Thymus (tissue), 11 donors: ENCODE results near the gene PGP. TPM values are rescaled to one million over a fixed set of nuclear protein-coding genes. Genes with fewer than 3 reads are reported as not detected.
"Not testable (repeated sequence)": the region's sequence is repeated elsewhere in the genome, so short reads cannot be mapped to it uniquely, and the experiment has no call there.

ENCODE experiments used
- DNase-seq, 9 donors: peaks; one replicate each; pipeline ENCODE4 v3.0.0-alpha.2; 2013; ENCODE audit warnings: low spot score in 9 of 9, low read depth in 6 of 9, missing footprints in 1 of 9
- H3K27ac ChIP-seq, 2 donors: one replicate each; pipeline ENCODE4 v1.5.1; 2013; ENCODE audit warnings: control low read depth in 1 of 2, low read depth in 1 of 2, low read length in 1 of 2, mild to moderate bottlenecking in 1 of 2, moderate library complexity in 1 of 2
- H3K27me3 ChIP-seq, 2 donors: one replicate each; pipeline ENCODE4 v1.5.1; 2013; ENCODE audit warnings: low read length in 1 of 2; ENCODE audit not compliant: control insufficient read depth in 2 of 2, insufficient read depth in 1 of 2
- H3K36me3 ChIP-seq, 2 donors: one replicate each; pipeline ENCODE4 v1.5.1; 2013; ENCODE audit warnings: low read length in 1 of 2, mild to moderate bottlenecking in 1 of 2, moderate library complexity in 1 of 2; ENCODE audit not compliant: control insufficient read depth in 2 of 2, insufficient read depth in 2 of 2
- H3K4me1 ChIP-seq, 2 donors: one replicate each; pipeline ENCODE4 v1.5.1; 2013; ENCODE audit warnings: low read length in 2 of 2; ENCODE audit not compliant: control insufficient read depth in 2 of 2, insufficient read depth in 2 of 2
- H3K4me3 ChIP-seq, 2 donors: one replicate each; pipeline ENCODE4 v1.5.1; 2013; ENCODE audit warnings: low read length in 2 of 2, control low read depth in 1 of 2, mild to moderate bottlenecking in 1 of 2
- H3K9me3 ChIP-seq, 2 donors: one replicate each; pipeline ENCODE4 v1.5.1; 2013; ENCODE audit warnings: low read length in 1 of 2, mild to moderate bottlenecking in 1 of 2; ENCODE audit not compliant: control insufficient read depth in 2 of 2, insufficient read depth in 1 of 2
- WGBS: extraction: QIAGEN DNeasy Blood & Tissue Kit; methylation state at CpG from one replicate; pipeline ENCODE4 v1.1.7; 2013; 5-methylcytosine and 5-hydroxymethylcytosine counted together
- polyA plus RNA-seq: library from polyadenylated mRNA; stranded (reverse); fragments of 200-250 nt; gene quantifications from one replicate; pipeline ENCODE4 v1.2.3, GENCODE V29; 2013
- total RNA-seq: library from RNA; stranded (reverse); fragments of 120-200 nt; gene quantifications from one replicate; pipeline ENCODE4 v1.2.4, GENCODE V29; 2013
- donor health status: healthy.

Gene PGP
- total and polyA plus RNA-seq, 2 donors = 12.4 to 12.9 TPM

DNA sequence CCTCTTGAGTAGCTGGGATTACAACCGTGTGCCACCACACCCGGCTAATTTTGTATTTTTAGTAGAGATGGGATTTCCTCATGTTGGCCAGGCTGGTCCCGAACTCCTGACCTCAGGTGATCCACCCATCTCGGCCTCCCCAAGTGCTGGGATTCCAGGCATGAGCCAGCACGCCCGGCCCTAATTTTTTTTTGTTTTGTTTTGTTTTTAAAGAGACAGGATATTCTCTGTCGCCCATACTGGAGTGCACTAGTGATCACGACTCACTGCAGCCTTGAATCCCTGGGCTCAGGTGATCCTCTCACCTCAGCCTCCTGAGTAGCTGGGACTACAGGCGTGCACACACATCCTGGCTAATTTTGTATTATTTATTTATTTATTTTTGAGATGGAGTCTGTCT lies 25.7 kb upstream of the PGP start:
- not testable (repeated sequence) for H3K4me3 ChIP-seq, DNase-seq, H3K4me1 ChIP-seq, H3K9me3 ChIP-seq, H3K27ac ChIP-seq
- H3K27me3 ChIP-seq = peaks cover 28 to 37% of the 10 kb centered on the region in 2 donors
- WGBS = 97% methylated on average over 9 of the region's 9 CpGs
- H3K36me3 ChIP-seq = peaks cover 38 to 43% of the 10 kb centered on the region in 2 donors

DNA sequence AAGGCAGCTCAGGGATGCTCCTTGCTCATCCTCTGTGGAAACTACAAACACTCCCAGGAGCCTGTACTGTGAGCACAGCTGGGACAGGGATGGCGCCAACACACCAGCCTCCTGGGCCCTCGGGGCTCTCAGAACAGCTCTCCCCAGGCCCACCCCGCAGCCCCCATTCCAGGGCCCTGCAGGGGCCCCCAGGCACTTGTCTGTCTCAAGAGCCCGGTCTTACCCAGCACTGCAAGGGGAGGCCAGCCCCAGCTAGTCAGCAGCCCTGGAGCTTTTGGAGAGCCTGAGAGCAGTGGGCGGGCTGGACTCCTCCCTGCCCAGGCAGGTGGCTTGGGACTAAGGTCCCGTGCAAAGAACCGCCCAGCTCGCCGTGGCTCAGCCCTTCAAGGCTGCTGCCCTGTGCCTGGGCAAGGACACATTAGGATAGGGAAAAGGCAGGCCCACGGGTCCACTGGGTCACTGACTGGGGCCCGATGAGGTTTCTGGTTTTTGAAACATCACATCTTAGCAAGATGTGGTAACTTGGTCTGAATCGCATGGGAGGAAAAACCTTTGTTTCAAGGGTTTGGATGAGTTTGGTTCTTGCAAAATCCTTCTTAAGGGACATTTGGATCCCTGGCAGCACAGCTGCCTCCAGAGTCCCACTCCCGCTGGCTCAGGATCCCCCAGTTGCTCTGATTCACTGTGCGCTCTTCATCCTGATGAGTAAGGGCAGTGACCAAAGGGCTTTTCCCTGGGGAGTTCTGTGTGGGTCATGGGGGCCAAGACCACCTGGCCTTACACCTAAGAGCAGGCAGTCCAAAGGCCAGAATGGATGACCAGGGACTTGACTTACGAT lies 24.4 kb upstream of the PGP start:
- H3K9me3 ChIP-seq = no peaks in the 10 kb centered on the region

DNA sequence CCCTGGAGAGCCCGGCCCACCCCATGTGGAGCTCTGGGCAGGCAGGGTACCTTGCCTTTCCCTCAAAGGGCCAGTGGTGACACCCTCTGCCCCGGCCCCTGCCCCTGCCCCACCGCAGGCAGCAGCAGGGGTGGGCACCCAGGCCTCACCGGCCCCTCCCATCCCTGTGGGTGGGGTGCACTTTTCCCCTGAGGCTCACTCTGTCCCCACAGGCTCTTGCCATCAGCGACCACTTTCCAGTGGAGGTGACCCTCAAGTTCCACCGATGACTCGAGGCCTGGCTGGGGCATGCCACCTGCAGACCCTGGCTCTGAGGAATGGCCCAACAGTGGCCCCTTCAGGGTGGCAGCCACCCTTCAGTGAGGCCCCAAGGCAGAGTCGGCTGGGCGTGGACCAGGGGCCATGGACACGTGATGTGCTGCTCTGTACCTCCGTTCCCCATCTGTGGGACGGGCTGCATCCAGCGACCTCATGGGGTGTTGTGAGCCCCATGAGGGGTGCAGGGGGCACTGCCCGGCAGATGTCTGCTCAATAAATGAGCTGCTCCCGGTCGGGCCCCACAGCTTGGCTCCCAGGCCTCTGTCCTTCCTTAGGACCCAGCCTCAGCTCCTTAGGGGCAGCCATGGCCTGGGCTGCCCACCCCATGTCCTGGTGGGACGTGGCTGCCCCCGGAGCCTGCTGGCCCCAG lies 23.7 kb upstream of the PGP start:
- DNase-seq = no peak
- 87% methylated on average over 18 of the region's 18 CpGs for WGBS

More for the DNA sequence above, 24.4 kb upstream of the PGP start:
- no peaks in the 10 kb centered on the region for H3K4me1 ChIP-seq
- H3K27me3 ChIP-seq = peaks cover 30 to 41% of the 10 kb centered on the region in 2 donors
- H3K27ac ChIP-seq = no peak overlapping the region
- peaks cover 39 to 45% of the 10 kb centered on the region in 2 donors for H3K36me3 ChIP-seq
- whole genome bisulfite sequencing = 94% methylated on average over 15 of the region's 15 CpGs
- no peak for DNase-seq
- H3K4me3 ChIP-seq = no peak overlapping the region

DNA sequence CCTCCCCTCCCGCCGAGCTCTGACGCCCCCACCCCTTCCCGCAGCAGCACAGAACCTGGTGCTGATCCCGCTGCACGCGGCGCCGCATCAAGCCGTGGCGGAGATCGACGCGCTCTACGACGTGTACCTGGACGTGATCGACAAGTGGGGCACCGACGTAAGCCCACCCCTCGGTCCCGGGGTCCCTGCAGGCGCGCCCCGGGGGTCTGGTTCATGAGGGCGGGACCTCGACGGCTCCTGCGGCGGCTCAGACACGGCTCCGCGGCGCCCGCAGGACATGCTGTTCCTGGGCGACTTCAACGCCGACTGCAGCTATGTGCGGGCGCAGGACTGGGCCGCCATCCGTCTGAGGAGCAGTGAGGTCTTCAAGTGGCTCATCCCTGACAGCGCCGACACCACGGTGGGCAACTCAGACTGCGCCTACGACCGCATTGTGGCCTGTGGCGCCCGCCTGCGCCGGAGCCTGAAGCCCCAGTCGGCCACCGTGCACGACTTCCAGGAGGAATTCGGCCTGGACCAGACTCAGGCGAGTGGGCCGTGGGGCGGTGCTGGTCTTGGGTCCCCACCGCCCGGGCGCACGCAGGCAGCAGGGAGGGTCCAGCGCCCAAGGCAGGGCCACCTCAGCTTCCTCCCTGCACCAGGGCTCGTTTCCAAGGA lies 23.0 kb upstream of the PGP start:
- H3K36me3 ChIP-seq = peaks cover 39 to 45% of the 10 kb centered on the region in 2 donors
- no peak for DNase-seq
- WGBS = 34% methylated on average over 65 of the region's 65 CpGs

More for the DNA sequence above, 23.7 kb upstream of the PGP start:
- Histone ChIP-seq H3K4me1 (no peaks in the 10 kb centered on the region), H3K9me3 (no peaks in the 10 kb centered on the region), H3K27me3 (peaks cover 30 to 41% of the 10 kb centered on the region in 2 donors), H3K4me3 (no peak overlapping the region), H3K36me3 (peaks cover 39 to 45% of the 10 kb centered on the region in 2 donors), H3K27ac (no peak overlapping the region)

DNA sequence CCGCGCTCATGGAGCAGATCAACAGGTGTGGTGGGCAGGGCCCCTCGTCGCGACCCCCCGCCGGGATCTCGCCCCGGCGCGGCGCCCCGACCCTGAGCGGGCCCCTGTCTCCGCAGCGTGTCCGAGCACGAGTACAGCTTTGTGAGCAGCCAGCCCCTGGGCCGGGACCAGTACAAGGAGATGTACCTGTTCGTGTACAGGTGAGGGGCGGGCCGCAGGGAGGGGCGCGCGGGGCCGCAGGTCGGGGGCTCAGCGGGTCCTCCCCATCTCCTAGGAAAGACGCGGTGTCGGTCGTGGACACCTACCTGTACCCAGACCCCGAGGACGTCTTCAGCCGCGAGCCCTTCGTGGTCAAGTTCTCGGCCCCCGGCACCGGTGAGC lies 22.5 kb upstream of the PGP start:
- H3K27ac ChIP-seq = no peak overlapping the region
- DNase-seq = no peak
- H3K4me1 ChIP-seq = no peaks in the 10 kb centered on the region
- peaks cover 39 to 47% of the 10 kb centered on the region in 2 donors for H3K36me3 ChIP-seq
- peaks cover 30 to 41% of the 10 kb centered on the region in 2 donors for H3K27me3 ChIP-seq
- no peak overlapping the region for H3K4me3 ChIP-seq
- no peaks in the 10 kb centered on the region for H3K9me3 ChIP-seq
- WGBS = 13% methylated on average over 40 of the region's 40 CpGs

More for the DNA sequence above, 23.0 kb upstream of the PGP start:
- H3K4me1 ChIP-seq = no peaks in the 10 kb centered on the region
- no peak overlapping the region for H3K4me3 ChIP-seq
- no peak overlapping the region for H3K27ac ChIP-seq
- peaks cover 30 to 41% of the 10 kb centered on the region in 2 donors for H3K27me3 ChIP-seq
- no peaks in the 10 kb centered on the region for H3K9me3 ChIP-seq

DNA sequence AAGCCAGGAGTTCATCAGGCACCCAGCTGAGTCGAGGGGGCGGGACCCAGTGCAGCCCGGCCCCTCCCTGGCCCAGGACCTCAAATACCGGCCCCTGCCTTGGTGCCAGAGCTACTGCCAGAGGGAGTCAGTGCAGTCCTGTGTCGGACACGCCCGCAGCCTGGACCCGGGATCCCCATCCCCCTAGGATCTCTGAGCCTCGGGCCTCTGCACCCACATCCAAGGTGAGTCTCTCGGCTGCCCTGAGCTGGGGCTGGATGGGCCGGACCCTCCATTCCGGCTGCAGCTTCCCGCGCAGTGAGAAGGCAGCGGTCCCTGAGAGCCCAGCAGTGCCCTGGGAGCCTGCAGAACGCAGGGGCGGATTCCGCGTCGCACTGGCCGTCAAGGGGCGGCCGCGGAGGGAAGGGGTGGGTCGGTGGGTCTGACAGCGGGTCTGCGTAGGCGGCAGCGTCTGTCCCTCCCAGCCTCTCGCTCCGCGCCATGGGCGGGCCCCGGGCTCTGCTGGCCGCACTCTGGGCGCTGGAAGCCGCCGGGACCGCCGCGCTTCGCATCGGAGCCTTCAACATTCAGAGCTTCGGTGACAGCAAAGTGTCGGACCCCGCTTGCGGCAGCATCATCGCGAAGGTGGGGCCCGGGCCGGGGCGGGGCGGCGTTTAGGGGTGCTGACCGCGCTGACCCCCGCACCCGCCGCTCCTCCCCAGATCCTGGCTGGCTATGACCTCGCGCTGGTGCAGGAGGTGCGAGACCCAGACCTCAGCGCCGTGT lies 21.9 kb upstream of the PGP start, which contains the start of gene DNASE1L2:
Gene DNASE1L2, plus strand, starts transcription at position 108 of the 765 bp plus-strand sequence. Its CDS starts 373 bp downstream, at position 481.
- no peak within 1 kb of the TSS for H3K27ac ChIP-seq
- 23% methylated on average over 64 of the region's 64 CpGs for WGBS
- H3K36me3 ChIP-seq = peaks cover 45 to 53% of the 10 kb centered on the region in 2 donors
- no peak within 1 kb of the TSS for H3K4me3 ChIP-seq
- no peaks in the 10 kb centered on the region for H3K9me3 ChIP-seq
- DNase-seq = no peak
- peaks cover 30 to 41% of the 10 kb centered on the region in 2 donors for H3K27me3 ChIP-seq
- no peaks in the 10 kb centered on the region for H3K4me1 ChIP-seq

DNA sequence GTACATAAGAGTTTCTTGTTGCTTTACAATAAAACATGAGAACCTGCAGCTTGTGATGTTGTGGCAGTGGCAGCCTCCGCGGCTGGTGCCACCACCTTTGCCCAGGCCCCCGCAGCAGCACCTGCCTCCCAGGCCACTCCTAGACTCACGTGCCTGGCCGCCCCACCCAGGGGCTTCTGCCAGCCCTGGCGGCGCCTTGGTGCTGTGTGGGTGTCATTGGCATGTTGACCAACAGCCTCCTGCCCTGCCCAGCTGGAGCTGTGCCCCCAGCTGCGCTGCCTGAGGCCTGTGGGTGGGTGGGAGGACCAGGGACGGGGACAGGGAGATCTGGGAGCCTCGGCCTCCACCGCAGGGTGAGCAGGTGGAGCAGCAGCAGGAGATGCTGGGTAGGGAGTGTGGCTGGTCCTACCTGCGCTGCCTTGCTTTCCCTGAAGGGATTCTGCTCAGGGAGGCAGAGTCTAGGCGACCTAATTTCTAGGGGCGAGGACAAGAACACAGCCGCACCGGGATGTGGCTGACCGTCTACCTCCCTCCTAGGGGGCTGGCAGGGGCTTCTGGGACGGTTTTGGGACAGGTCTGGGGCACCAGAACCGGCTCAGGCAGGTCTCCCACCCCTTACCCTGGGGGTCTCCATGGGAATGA lies 21.2 kb upstream of the PGP start:
- 94% methylated on average over 19 of the region's 19 CpGs for WGBS
- H3K27me3 ChIP-seq = peaks cover 30 to 41% of the 10 kb centered on the region in 2 donors
- H3K27ac ChIP-seq = no peak overlapping the region
- DNase-seq = no peak
- no peaks in the 10 kb centered on the region for H3K9me3 ChIP-seq
- no peak overlapping the region for H3K4me3 ChIP-seq
- H3K36me3 ChIP-seq = peaks cover 52 to 60% of the 10 kb centered on the region in 2 donors
- H3K4me1 ChIP-seq = peaks cover 0 to 3% of the 10 kb centered on the region in 2 donors

DNA sequence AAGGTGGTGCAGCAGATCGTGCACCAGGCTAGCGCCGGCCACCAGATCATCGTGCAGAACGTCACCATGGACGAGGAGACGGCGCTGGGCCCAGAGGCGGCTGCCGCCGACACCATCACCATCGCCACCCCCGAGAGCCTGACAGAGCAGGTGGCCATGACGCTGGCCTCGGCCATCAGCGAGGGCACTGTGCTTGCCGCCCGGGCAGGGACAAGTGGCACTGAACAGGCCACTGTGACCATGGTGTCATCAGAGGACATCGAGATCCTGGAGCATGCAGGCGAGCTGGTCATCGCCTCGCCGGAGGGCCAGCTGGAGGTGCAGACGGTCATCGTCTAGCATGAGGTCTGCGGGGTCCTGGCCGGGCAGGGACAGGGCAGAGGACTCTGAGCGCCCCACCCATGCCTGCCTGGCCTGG lies 20.6 kb upstream of the PGP start:
- Histone ChIP-seq H3K36me3 (peaks cover 58 to 63% of the 10 kb centered on the region in 2 donors), H3K27ac (no peak overlapping the region), H3K27me3 (peaks cover 30 to 41% of the 10 kb centered on the region in 2 donors), H3K4me3 (no peak overlapping the region), H3K4me1 (peaks cover 0 to 4% of the 10 kb centered on the region in 2 donors), H3K9me3 (no peaks in the 10 kb centered on the region)
- WGBS = 97% methylated on average over 28 of the region's 28 CpGs
- DNase-seq = no peak
